ENCODE measurements around the gene AGAP2. TPM values are rescaled to one million over a fixed set of nuclear protein-coding genes. Genes with fewer than 3 reads are reported as not detected.
"Not testable (repeated sequence)": the region's sequence is repeated elsewhere in the genome, so short reads cannot be mapped to it uniquely, and the experiment has no call there.

The AGAP2 gene
- total and polyA plus RNA-seq, 9 of the 15 experiments (the other 6 are each of a cell fraction or from before 2014, with no cell fraction given) = 0.04 to 0.77 (median 0.28) TPM; not detected in 1

DNA sequence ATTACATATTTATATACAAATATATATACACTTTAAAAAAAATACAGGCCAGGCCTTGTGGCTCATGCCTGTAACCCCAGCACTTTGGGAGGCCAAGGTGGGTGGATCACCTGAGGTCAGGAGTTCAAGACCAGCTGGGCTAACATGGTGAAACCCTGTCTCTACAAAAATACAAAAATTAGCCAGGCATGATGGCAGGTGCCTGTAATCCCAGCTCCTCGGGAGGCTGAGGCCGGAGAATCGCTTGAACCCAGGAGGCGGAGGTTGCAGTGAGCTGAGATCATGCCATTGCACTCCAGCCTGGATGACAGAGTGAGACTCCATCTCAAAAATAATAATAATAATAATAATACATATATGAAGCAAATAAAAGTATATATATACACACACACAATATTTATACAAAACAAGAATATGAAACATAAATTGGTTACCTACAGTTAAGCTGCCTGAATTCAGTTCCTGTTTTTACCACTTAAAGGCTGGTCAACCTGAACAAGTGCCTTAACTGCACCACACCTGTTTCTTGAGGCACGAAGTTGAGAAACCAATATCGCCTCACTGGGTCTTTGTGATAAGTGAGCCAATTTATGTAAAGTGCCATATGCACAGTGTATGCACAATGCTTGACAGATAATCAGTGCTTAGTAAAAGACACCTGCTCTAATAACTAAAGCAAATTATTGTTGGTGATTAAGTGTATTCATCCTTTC is 23.4 kb downstream of the AGAP2 start:
- intact Hi-C loops (cut with micrococcal nuclease); H4K20me1 ChIP-seq (replicated peaks; ENCODE audit: control insufficient read depth, insufficient read depth, low read length); in situ Hi-C loops (cut with MboI); H3K9ac ChIP-seq (ENCODE audit: insufficient read depth in 1 of 2, low read depth in 2 of 2, low read length in 2 of 2); H3K4me2 ChIP-seq (ENCODE audit: insufficient read depth, low read length); H3K4me1 ChIP-seq (replicated peaks in 1 of 2; ENCODE audit: control insufficient read depth in 2 of 2, insufficient read depth in 2 of 2, low read length in 2 of 2); CTCF ChIA-PET (ENCODE audit: low intra/inter-chr PET ratio); H3K27ac ChIP-seq (ENCODE audit: extremely low read depth, low read depth, low read length); BruUV-seq (replicated peaks); DNase-seq (ENCODE audit: extremely low read depth in 1 of 4, low spot score in 3 of 4); ATAC-seq; H3K4me3 ChIP-seq; FAIRE-seq; H3K9me1 ChIP-seq (ENCODE audit: control insufficient read depth, insufficient read depth, low read length); H3K9me3 ChIP-seq (replicated peaks; ENCODE audit: control insufficient read depth, insufficient read depth, low read depth, low read length); H3K79me2 ChIP-seq (ENCODE audit: control insufficient read depth, insufficient read depth, low read length); H3K27me3 ChIP-seq (ENCODE audit: control insufficient read depth in 2 of 2, insufficient read depth in 2 of 2, low read length in 2 of 2); H2AFZ ChIP-seq (ENCODE audit: low read depth, low read length): not testable (repeated sequence)
- peaks cover 44% of the 10 kb centered on the region; the same call in 2 of the 3 replicates for H3K36me3 ChIP-seq (ENCODE audit: control insufficient read depth, insufficient read depth, low read length)
- POLR2A ChIA-PET = interaction anchor here (0.6 kb wide), 1 partner anchor 9 kb away, joined by 3 read pairs; no protein-coding TSS in a partner anchor
- WGBS (ENCODE audit: insufficient coverage, low coverage, missing lambda C conversion rate) = 89% methylated on average over 6 of the region's 6 CpGs

DNA sequence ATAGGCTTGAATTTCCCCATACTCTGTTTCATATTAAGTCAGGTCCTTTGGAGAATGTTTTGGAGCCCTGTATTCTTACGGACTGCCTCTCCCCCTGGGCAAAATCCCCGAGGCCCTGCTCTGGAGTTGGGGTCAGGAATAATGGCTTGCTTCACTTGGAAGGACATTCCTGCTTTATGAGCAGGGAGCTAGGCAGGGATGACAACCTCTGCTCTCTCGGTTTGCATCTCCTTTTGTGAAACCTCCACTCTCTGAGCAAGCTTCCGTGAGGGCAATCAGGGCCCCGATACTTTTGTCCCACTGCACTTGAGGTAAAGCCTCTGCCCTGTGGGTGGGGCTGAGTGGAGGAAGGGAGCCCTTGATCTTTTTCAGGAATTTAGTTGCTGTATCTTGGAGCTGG is 25.3 kb downstream of the AGAP2 start:
- no peak overlapping the region for H3K9ac ChIP-seq (ENCODE audit: insufficient read depth in 1 of 2, low read depth in 2 of 2, low read length in 2 of 2)
- no peak overlapping the region for H3K4me2 ChIP-seq (ENCODE audit: insufficient read depth, low read length)
- no peaks in the 10 kb centered on the region; a peak in 2 of 5 replicates for H3K4me1 ChIP-seq (replicated peaks in 1 of 2; ENCODE audit: control insufficient read depth in 2 of 2, insufficient read depth in 2 of 2, low read length in 2 of 2)
- H4K20me1 ChIP-seq (replicated peaks; ENCODE audit: control insufficient read depth, insufficient read depth, low read length) = no peaks in the 10 kb centered on the region
- in situ Hi-C loops (cut with MboI) (no loop called here), intact Hi-C loops (cut with micrococcal nuclease) (no loop called here)
- FAIRE-seq (no peak), ATAC-seq (no peak), DNase-seq (ENCODE audit: extremely low read depth in 1 of 4, low spot score in 3 of 4) (no peak)
- no peaks in the 10 kb centered on the region for H3K27me3 ChIP-seq (ENCODE audit: control insufficient read depth in 2 of 2, insufficient read depth in 2 of 2, low read length in 2 of 2)
- no peak overlapping the region for H3K4me3 ChIP-seq
- H3K9me3 ChIP-seq (replicated peaks; ENCODE audit: control insufficient read depth, insufficient read depth, low read depth, low read length) = no peaks in the 10 kb centered on the region
- TF ChIP-seq MCM2 (IDR thresholded peaks at IDR 0.05; ENCODE audit: low read depth) (no peak), RHOXF2B (CRISPR knock-in tag; conservative IDR thresholded peaks at IDR 0.05) (no peak), ZNF324 (CRISPR knock-in tag; IDR thresholded peaks at IDR 0.05) (no peak)
- 78% methylated on average over 5 of the region's 5 CpGs for WGBS (ENCODE audit: insufficient coverage, low coverage, missing lambda C conversion rate)
- no peak overlapping the region for H2AFZ ChIP-seq (ENCODE audit: low read depth, low read length)
- peaks cover 26% of the 10 kb centered on the region; the same call in 2 of the 3 replicates for H3K36me3 ChIP-seq (ENCODE audit: control insufficient read depth, insufficient read depth, low read length)
- ChIA-PET CTCF (ENCODE audit: low intra/inter-chr PET ratio) (no interaction called here), POLR2A (interaction anchor here (0.7 to 1.2 kb wide), 3 partner anchors 11 to 17 kb away, joined by 3 to 5 read pairs (median 4); no protein-coding TSS in a partner anchor)
- H3K27ac ChIP-seq (ENCODE audit: extremely low read depth, low read depth, low read length) = no peak overlapping the region
- no peaks in the 10 kb centered on the region for H3K79me2 ChIP-seq (ENCODE audit: control insufficient read depth, insufficient read depth, low read length)
- no TSS peak for BruUV-seq (replicated peaks)
- H3K9me1 ChIP-seq (ENCODE audit: control insufficient read depth, insufficient read depth, low read length) = no peaks in the 10 kb centered on the region
